Activated CD8-positive, alpha-beta T cell treated with anti-CD3 and anti-CD28 coated beads, Interleukin-2, amount 10 ng/mL, durations not matched to agents 7 days and 5 days (primary cell): ENCODE results near the gene MMP19. TPM values are rescaled to one million over a fixed set of nuclear protein-coding genes. Genes with fewer than 3 reads are reported as not detected.

Experiments used
- ATAC-seq: fragments of 150-1000 bp; cut with Tn5 transposase; one replicate; pipeline ENCODE4 v1.10.0; 2021; ENCODE audit warnings: moderate library complexity
- CTCF ChIA-PET: fragments of 350-600 bp; sonication (Branson Sonifier 250); formaldehyde crosslinking; loops from one replicate; lab custom pipeline; 2021; ENCODE audit warnings: antibody characterized with exemption; lab: Charles Lee
- POLR2A ChIA-PET: fragments of 350-600 bp; sonication (Branson Sonifier 250); formaldehyde crosslinking; loops from one replicate; lab custom pipeline; 2021; ENCODE audit warnings: antibody characterized with exemption; lab: Charles Lee
- DNase-seq: peaks from one replicate; pipeline ENCODE4 v3.0.0-alpha.2; 2020
- H3K27ac Mint-ChIP-seq: one replicate; pipeline ENCODE4 v1.8.0; 2021; ENCODE audit warnings: mild to moderate bottlenecking, mixed read lengths
- H3K27me3 Mint-ChIP-seq: one replicate; pipeline ENCODE4 v1.8.0; 2021; ENCODE audit warnings: low read depth, mixed read lengths
- H3K36me3 Mint-ChIP-seq: one replicate; pipeline ENCODE4 v1.8.0; 2021; ENCODE audit warnings: low read depth, mixed read lengths
- H3K4me1 Mint-ChIP-seq: one replicate; pipeline ENCODE4 v1.8.0; 2021; ENCODE audit warnings: low read depth, mixed read lengths
- H3K4me3 Mint-ChIP-seq: one replicate; pipeline ENCODE4 v1.8.0; 2021; ENCODE audit warnings: mild to moderate bottlenecking, mixed read lengths
- H3K9me3 Mint-ChIP-seq: one replicate; pipeline ENCODE4 v1.8.0; 2022; ENCODE audit warnings: mixed read lengths; ENCODE audit not compliant: insufficient read depth
- total RNA-seq, 2 experiments: library from RNA; stranded (reverse); gene quantifications; one replicate each; pipeline ENCODE4 v1.2.3, GENCODE V29; 2021

Gene MMP19
- total RNA-seq, 2 experiments from 2014 or later = not detected

GRCh38 chr12:55812088-55812487 lies 30.6 kb downstream of the MMP19 start:
- peaks cover 36% of the 10 kb centered on the region for H3K36me3 Mint-ChIP-seq
- H3K4me3 Mint-ChIP-seq = no peak overlapping the region
- CTCF ChIA-PET = interaction anchor here (0.6 to 3.3 kb wide), 5 partner anchors 9 to 1500 kb away, joined by 3 to 21 read pairs (median 4); no protein-coding TSS in a partner anchor

GRCh38 chr12:55809274-55809673 lies 33.5 kb downstream of the MMP19 start:
- ATAC-seq = no peak
- H3K9me3 Mint-ChIP-seq = no peaks in the 10 kb centered on the region
- peak overlapping the region; percentile 33 for H3K27ac Mint-ChIP-seq
- H3K4me1 Mint-ChIP-seq = peaks cover 23% of the 10 kb centered on the region
- POLR2A ChIA-PET = interaction anchor here (1.0 kb wide), 1 partner anchor 14 kb away, joined by 6 read pairs; no protein-coding TSS in a partner anchor
- no peak overlapping the region for H3K4me3 Mint-ChIP-seq
- DNase-seq = no peak
- H3K36me3 Mint-ChIP-seq = peaks cover 34% of the 10 kb centered on the region
- CTCF ChIA-PET = interaction anchor here (0.8 to 1.4 kb wide), 2 partner anchors 13 to 71 kb away, joined by 3 read pairs; no protein-coding TSS in a partner anchor
- no peaks in the 10 kb centered on the region for H3K27me3 Mint-ChIP-seq

More at GRCh38 chr12:55812088-55812487, 30.6 kb downstream of the MMP19 start:
- ATAC-seq (no peak), DNase-seq (no peak)
- H3K27ac Mint-ChIP-seq = no peak overlapping the region
- no peaks in the 10 kb centered on the region for H3K27me3 Mint-ChIP-seq
- H3K4me1 Mint-ChIP-seq = peaks cover 41% of the 10 kb centered on the region
- no peaks in the 10 kb centered on the region for H3K9me3 Mint-ChIP-seq
- POLR2A ChIA-PET = interaction anchor here (2.5 kb wide), 1 partner anchor 116 kb away, joined by 8 read pairs; the partner anchor contains the start of gene PYM1

GRCh38 chr12:55806982-55807381 lies 35.8 kb downstream of the MMP19 start:
- ChIA-PET POLR2A (interaction anchor here (1.1 kb wide), 1 partner anchor 11 kb away, joined by 3 read pairs; the partner anchor contains the start of genes ORMDL2 and SARNP), CTCF (interaction anchor here (0.9 to 1.2 kb wide), 4 partner anchors 9 to 133 kb away, joined by 3 to 4 read pairs (median 3); no protein-coding TSS in a partner anchor)
- H3K27me3 Mint-ChIP-seq = no peaks in the 10 kb centered on the region
- DNase-seq = no peak
- peaks cover 35% of the 10 kb centered on the region for H3K36me3 Mint-ChIP-seq
- H3K4me1 Mint-ChIP-seq = peaks cover 6% of the 10 kb centered on the region
- ATAC-seq = no peak
- H3K27ac Mint-ChIP-seq = no peak overlapping the region
- no peaks in the 10 kb centered on the region for H3K9me3 Mint-ChIP-seq
- no peak overlapping the region for H3K4me3 Mint-ChIP-seq

GRCh38 chr12:55797550-55797949 lies 45.2 kb downstream of the MMP19 start:
- POLR2A ChIA-PET = no interaction called here
- Mint-ChIP-seq H3K4me3 (no peak overlapping the region), H3K36me3 (peaks cover 59% of the 10 kb centered on the region), H3K27me3 (no peaks in the 10 kb centered on the region), H3K27ac (no peak overlapping the region), H3K4me1 (peaks cover 12% of the 10 kb centered on the region), H3K9me3 (no peaks in the 10 kb centered on the region)
- DNase-seq (no peak), ATAC-seq (no peak)
- CTCF ChIA-PET = interaction anchor here (0.8 to 7.4 kb wide), 15 partner anchors 9 to 199 kb away, joined by 3 to 114 read pairs (median 5); partner anchors contain the start of genes DNAJC14, ORMDL2 and SARNP

GRCh38 chr12:55797068-55797467 lies 45.7 kb downstream of the MMP19 start:
- ChIA-PET POLR2A (interaction anchor here (0.5 kb wide), 1 partner anchor 100 kb away, joined by 3 read pairs; no protein-coding TSS in a partner anchor), CTCF (interaction anchor here (0.8 to 7.4 kb wide), 19 partner anchors 8 to 199 kb away, joined by 3 to 114 read pairs (median 5); partner anchors contain the start of genes DNAJC14, ORMDL2 and SARNP)
- Mint-ChIP-seq H3K4me3 (no peak overlapping the region), H3K27ac (no peak overlapping the region), H3K27me3 (no peaks in the 10 kb centered on the region), H3K9me3 (no peaks in the 10 kb centered on the region), H3K4me1 (peaks cover 12% of the 10 kb centered on the region), H3K36me3 (peaks cover 57% of the 10 kb centered on the region)
- DNase-seq = no peak
- ATAC-seq = no peak

- POLR2A ChIA-PET = no interaction called here
- ATAC-seq = no peak
- H3K4me1 Mint-ChIP-seq = peaks cover 12% of the 10 kb centered on the region
- CTCF ChIA-PET = interaction anchor here (0.7 to 7.4 kb wide), 15 partner anchors 11 to 143 kb away, joined by 3 to 114 read pairs (median 5); partner anchors contain the start of genes DNAJC14, ORMDL2 and SARNP
- H3K36me3 Mint-ChIP-seq = peaks cover 54% of the 10 kb centered on the region
- H3K4me3 Mint-ChIP-seq = no peak overlapping the region
- no peak overlapping the region for H3K27ac Mint-ChIP-seq
- DNase-seq = no peak
- no peaks in the 10 kb centered on the region for H3K27me3 Mint-ChIP-seq
- no peaks in the 10 kb centered on the region for H3K9me3 Mint-ChIP-seq
Observed at GRCh38 chr12:55795950-55796349, 46.8 kb downstream of the MMP19 start.

GRCh38 chr12:55789893-55790292 lies 52.8 kb downstream of the MMP19 start:
- Mint-ChIP-seq H3K9me3 (no peaks in the 10 kb centered on the region), H3K36me3 (peaks cover 55% of the 10 kb centered on the region), H3K27me3 (no peaks in the 10 kb centered on the region), H3K4me3 (no peak overlapping the region), H3K4me1 (no peaks in the 10 kb centered on the region), H3K27ac (no peak overlapping the region)
- ATAC-seq (no peak), DNase-seq (no peak)
- ChIA-PET POLR2A (no interaction called here), CTCF (no interaction called here)

GRCh38 chr12:55789171-55789570 lies 53.6 kb downstream of the MMP19 start:
- ATAC-seq (no peak), DNase-seq (no peak)
- Mint-ChIP-seq H3K27me3 (no peaks in the 10 kb centered on the region), H3K4me3 (no peak overlapping the region), H3K9me3 (no peaks in the 10 kb centered on the region), H3K36me3 (peaks cover 51% of the 10 kb centered on the region), H3K4me1 (no peaks in the 10 kb centered on the region), H3K27ac (no peak overlapping the region)
- ChIA-PET CTCF (interaction anchor here (1.0 to 1.5 kb wide), 4 partner anchors 8 to 51 kb away, joined by 3 to 4 read pairs (median 3); no protein-coding TSS in a partner anchor), POLR2A (interaction anchor here (1.2 kb wide), 1 partner anchor 46 kb away, joined by 3 read pairs; the partner anchor contains the start of gene GDF11)

- H3K4me1 Mint-ChIP-seq = no peaks in the 10 kb centered on the region
- peaks cover 53% of the 10 kb centered on the region for H3K36me3 Mint-ChIP-seq
- H3K4me3 Mint-ChIP-seq = no peak overlapping the region
- no peak for DNase-seq
- ChIA-PET POLR2A (interaction anchor here (1.2 kb wide), 1 partner anchor 45 kb away, joined by 3 read pairs; the partner anchor contains the start of gene GDF11), CTCF (interaction anchor here (1.0 to 1.5 kb wide), 4 partner anchors 9 to 50 kb away, joined by 3 to 4 read pairs (median 3); no protein-coding TSS in a partner anchor)
- no peak for ATAC-seq
- no peaks in the 10 kb centered on the region for H3K27me3 Mint-ChIP-seq
- H3K9me3 Mint-ChIP-seq = no peaks in the 10 kb centered on the region
- no peak overlapping the region for H3K27ac Mint-ChIP-seq
Observed at GRCh38 chr12:55788546-55788945, 54.2 kb downstream of the MMP19 start.

Other genes starting within 250 kb of the MMP19 start
- gene OR10P1, start 206.0 kb downstream of the MMP19 start, total RNA-seq = not detected
- 1 to 10 TPM; 2.0 to 4.2 TPM for gene ITGA7, start 135.0 kb downstream of the MMP19 start, total RNA-seq
- gene BLOC1S1, start 126.9 kb downstream of the MMP19 start, total RNA-seq = 100 to 1,000 TPM; 156 to 158 TPM
- 10 to 100 TPM; 12.0 to 12.1 TPM for gene RDH5, start 122.5 kb downstream of the MMP19 start, total RNA-seq
- gene CD63, start 113.9 kb downstream of the MMP19 start, total RNA-seq = 100 to 1,000 TPM; 203 to 206 TPM
- gene GDF11, start 99.8 kb downstream of the MMP19 start, total RNA-seq = 10 to 100 TPM; 12.4 to 13.9 TPM
- gene SARNP, start 25.2 kb downstream of the MMP19 start, total RNA-seq = 10 to 100 TPM; 91.1 to 94.8 TPM
- gene ORMDL2, start 24.9 kb downstream of the MMP19 start, total RNA-seq = 10 to 100 TPM; 55.2 to 57.9 TPM
- 10 to 100 TPM; 31.1 to 34.9 TPM for gene DNAJC14, start 13.3 kb downstream of the MMP19 start, total RNA-seq
- gene PYM1, start 85.0 kb upstream of the MMP19 start, total RNA-seq = 10 to 100 TPM; 51.6 to 52.2 TPM
- gene DGKA, start 88.2 kb upstream of the MMP19 start, total RNA-seq = 100 to 1,000 TPM; 541 to 575 TPM
- gene PMEL, start 123.1 kb upstream of the MMP19 start, total RNA-seq = under 1 TPM; 0.10 to 0.55 TPM
- gene CDK2, start 123.9 kb upstream of the MMP19 start, total RNA-seq = 100 to 1,000 TPM; 128 to 130 TPM
- gene RAB5B, start 131.1 kb upstream of the MMP19 start, total RNA-seq = 10 to 100 TPM; 51.9 to 52.9 TPM
- 1 to 10 TPM; 5.8 to 6.8 TPM for gene SUOX, start 154.3 kb upstream of the MMP19 start, total RNA-seq
- gene IKZF4, start 178.1 kb upstream of the MMP19 start, total RNA-seq = 10 to 100 TPM; 19.9 to 20.7 TPM
- gene RPS26, start 199.0 kb upstream of the MMP19 start, total RNA-seq = 10 to 100 TPM; 25.2 to 27.2 TPM
- 1 to 10 TPM; 5.4 to 5.9 TPM for gene ERBB3, start 237.2 kb upstream of the MMP19 start, total RNA-seq